ENCODE measurements around the gene EEFSEC.

The EEFSEC gene

DNA sequence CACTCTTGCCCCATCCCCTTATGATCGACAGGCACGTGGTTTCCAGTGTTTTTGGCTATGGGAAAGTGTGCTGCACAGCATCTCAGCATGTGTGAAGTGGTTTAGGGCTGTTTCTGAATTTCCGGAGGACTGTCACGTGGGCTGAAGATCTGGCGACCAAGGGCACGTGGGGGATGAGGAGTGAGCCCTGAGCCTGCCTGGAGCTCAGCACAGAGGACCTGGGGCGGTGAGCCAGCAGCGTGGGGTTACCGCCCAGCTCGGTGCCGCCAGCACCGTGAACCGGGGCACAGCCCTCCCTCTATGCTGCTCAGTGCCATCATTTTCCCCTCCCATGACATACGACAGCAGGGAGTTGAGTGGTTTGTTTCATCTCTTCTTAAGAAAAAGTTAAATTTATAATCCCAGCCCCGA lies 163.2 kb downstream of the EEFSEC start:
- DNase-seq (ENCODE audit: low read depth, low spot score): no peak

DNA sequence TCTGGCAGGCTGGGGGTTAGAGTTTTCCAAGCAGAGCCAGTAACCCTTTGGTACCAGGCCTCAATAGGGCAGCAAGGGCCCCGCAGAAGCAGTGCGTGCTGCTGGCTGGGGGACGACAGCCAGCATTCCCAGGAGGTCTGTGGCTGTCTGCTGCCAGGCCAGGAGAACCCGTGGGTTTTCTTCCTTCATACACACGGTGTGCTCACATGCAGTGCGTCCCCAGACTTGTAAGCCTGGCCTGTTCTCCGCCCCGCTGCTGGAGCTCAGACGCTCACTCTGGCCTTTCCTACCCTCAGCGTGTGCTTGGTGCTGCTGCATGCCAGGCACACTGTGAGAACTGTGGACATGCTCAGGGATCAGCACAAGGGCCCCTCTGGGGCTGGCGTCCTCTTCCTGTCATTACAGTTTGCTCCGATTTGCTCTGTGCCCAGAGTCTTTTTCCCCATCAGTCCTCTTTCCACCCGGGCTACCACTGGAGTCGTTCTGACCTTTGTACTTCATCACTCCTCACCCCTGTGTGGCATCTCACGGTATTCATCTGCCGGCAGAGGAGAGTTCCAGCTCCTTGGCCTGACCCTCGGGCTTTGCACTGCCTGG lies 163.9 kb downstream of the EEFSEC start:
- DNase-seq (ENCODE audit: low read depth, low spot score): no peak

DNA sequence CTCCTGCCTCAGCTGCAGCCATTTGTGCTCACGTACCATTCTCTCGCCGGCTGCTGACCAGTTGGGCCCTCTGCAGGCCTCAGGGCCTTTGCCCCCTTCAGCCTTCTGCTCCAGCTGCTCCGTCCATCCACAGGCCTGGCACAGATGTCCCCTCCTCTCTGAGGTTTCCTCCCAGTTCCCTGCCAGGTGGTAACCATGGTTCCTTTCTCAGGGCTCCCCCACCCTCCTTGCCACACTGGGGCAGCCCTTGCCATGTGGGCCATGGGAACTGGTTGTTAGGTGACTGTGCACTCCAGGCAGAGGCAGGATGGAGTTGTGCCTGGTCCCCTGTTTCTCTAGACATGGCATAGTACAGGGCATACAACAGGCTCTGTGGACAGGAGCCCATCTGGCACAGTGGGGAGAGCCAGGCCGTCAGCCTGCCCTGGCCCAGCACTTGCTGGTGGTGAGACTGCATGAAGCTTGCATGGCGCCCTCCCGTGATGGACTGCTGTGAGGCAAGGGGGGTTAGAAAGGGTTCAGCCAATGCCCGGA lies 164.5 kb downstream of the EEFSEC start:
- no peak for DNase-seq (ENCODE audit: low read depth, low spot score)

GRCh38 chr3:128318275-128318941 lies 165.1 kb downstream of the EEFSEC start:
- DNase-seq (ENCODE audit: low read depth, low spot score): no peak

- no peak for DNase-seq (ENCODE audit: low read depth, low spot score)
Observed at GRCh38 chr3:128319107-128319506, 165.8 kb downstream of the EEFSEC start.

DNA sequence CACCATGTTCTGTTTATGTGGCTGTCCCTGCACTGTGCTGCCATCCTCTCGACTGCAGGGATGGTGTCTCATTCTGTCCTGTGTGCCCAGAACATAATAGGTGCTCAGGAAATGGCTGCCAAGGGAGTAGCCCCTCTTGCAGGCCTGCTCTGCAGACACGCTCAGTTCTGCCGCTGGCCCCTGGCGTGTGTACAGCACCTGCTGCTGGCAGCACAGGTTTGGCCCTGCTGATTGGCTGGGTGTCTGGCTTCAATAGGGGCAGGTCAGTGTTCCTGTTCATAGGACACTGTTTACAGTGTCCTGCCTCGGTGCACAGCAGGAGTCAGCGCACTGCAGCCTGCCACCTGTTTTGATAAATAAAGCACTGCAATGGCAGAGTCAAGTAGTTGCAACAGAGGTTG lies 166.5 kb downstream of the EEFSEC start:
- no peak for DNase-seq (ENCODE audit: low read depth, low spot score)

GRCh38 chr3:128320551-128321340 lies 167.5 kb downstream of the EEFSEC start:
- DNase-seq (ENCODE audit: low read depth, low spot score): no peak

- DNase-seq (ENCODE audit: low read depth, low spot score): no peak
Observed at GRCh38 chr3:128321418-128321817, 168.1 kb downstream of the EEFSEC start.

DNA sequence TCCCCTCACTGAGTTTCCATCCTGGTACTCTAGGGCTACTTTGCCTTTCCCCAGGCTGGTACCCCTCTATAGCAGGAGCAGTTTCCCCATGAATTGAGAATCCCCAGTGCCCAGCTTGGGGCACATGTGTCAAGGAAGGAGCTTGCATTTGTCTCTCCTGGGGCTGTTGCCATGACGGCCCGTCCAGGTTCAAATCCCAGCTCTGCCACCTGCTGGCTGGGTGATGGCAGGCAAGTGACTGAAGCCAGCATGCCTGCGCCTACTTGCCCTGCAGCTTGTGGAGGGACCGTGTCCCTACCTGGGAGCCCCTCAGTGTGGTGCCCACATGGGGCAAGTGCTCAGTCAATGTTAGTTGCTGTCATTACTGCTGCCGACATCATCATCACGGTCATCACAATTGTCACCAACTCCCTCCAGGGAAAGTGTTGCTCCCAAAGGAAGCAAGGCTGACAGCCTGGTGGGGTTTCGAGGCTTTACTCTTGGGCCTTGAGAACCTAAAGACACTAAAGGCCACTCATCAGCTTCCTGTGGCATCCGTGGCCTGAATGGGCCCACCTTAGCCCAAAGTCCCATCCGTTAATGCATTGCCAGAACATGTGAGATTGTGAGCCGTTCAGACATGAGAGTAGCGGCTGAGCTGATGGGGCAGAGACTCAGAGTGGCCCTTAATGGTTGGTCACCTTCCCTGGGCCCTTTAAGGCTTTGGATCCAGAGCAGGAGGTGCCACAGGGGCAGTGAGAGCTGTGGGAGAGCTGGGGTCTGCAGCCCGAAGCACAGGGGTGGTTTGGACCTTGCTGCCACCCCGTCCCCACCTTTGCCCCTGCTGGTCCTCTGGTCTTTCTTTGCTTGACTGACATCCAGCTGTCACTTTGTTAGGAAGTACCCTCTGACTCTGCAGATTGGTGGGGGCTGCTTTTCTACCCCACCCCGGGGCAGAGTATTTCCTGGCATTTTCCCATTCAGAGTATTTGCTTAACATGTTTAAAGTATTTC lies 169.0 kb downstream of the EEFSEC start:
- peak; percentile 69 for DNase-seq (ENCODE audit: low read depth, low spot score)

GRCh38 chr3:128323206-128324081 lies 170.2 kb downstream of the EEFSEC start:
- DNase-seq (ENCODE audit: low read depth, low spot score): no peak

GRCh38 chr3:128324911-128325592 lies 171.8 kb downstream of the EEFSEC start:
- no peak for DNase-seq (ENCODE audit: low read depth, low spot score)

DNA sequence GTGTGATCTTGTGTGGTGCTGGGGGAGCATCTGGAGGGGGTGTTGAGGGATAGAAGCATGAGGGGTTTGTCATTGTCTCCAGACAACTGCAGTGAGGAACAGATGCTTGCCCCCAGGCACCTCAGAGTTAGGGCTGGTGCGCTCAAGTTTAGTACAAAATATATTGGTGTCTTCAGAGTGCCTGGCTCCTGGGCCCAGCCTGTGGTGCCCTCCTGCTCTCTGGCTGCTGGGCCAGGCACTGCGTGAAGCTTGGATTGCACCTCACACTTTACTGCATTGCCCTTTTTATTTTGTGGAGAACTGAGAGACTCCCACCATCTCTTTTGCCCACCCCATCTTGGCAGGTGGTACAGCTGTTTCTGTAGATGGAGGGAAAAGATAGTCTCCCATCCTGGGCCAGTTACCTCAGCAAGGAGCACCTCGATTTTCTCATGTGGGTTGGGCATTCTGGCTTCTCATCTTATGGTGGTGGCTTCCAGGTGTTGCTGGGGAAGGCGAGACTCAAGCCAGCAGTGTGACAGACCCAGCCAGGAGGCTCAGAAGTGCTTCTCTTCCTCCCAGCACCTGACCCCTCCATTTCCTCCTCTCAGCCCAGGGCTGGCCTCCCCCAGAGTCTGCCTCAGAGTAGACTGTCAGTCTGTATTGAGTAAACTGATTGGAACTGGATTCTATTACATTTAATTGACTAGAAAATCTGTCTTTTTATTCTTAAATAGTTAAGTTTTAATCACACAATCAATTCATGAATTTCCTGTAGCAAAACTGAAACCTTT lies 173.0 kb downstream of the EEFSEC start:
- no peak for DNase-seq (ENCODE audit: low read depth, low spot score)

GRCh38 chr3:128327606-128328031 lies 174.3 kb downstream of the EEFSEC start:
- no peak for DNase-seq (ENCODE audit: low read depth, low spot score)

DNA sequence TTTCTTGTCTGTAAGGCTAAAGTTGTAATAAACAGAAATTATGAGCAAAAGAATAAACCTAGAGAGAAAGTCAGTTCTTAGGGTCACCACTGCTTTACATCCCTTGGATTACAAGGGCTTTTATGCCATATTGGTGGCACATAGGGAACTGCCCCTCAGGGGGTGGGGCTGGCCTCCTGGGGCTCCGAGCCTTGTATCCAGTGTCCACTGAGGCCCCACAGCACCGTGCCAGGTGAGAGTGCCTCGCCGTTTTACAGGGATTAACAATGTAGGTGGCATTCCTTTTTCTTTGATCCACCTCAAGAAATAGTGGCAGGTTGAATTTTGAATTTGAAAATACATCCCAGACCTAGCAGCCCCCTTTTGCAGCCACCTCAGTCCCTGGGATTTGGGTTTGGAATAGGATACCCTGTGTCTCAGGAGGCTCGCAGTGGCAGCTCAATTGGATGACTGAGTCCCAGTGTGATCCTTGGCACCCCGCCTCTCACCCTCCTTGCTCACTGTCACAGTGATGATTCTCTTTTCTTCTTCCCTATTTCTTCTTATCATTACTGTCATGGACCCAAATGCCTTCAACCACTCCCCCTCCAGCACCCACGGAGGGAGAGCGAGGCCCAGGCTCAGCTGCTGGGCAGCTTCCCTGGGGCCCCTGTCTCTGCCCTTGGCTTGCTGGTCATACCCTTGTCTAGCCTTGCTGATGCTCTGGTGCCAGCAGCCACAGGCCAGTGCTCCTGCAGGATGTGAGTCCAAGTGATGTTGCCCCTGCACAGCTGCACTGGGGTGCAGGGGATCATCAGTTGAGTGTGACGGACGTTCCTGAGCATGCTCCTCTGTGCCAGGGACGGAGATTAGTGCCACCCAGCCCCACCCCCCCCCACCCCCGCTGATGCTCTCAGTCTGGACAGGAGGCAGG lies 175.5 kb downstream of the EEFSEC start:
- no peak for DNase-seq (ENCODE audit: low read depth, low spot score)

GRCh38 chr3:128329491-128330213 lies 176.4 kb downstream of the EEFSEC start:
- DNase-seq (ENCODE audit: low read depth, low spot score): no peak

- no peak for DNase-seq (ENCODE audit: low read depth, low spot score)
Observed at GRCh38 chr3:128330214-128330842, 177.0 kb downstream of the EEFSEC start.
